Activated CD4-positive, alpha-beta T cell treated with anti-CD3 and anti-CD28 coated beads, Interleukin-2, Interleukin-6, amounts not matched to agents 100 ng/mL and 50 ng/mL, durations not matched to agents 16 hours and 8 hours (primary cell): ENCODE measurements around the gene KRTAP10-8.
"Not testable (repeated sequence)": the region's sequence is repeated elsewhere in the genome, so short reads cannot be mapped to it uniquely, and the experiment has no call there.

Experiments used
- DNase-seq: peaks from one replicate; pipeline ENCODE4 v3.0.0-alpha.2; 2020

Gene KRTAP10-8

DNA sequence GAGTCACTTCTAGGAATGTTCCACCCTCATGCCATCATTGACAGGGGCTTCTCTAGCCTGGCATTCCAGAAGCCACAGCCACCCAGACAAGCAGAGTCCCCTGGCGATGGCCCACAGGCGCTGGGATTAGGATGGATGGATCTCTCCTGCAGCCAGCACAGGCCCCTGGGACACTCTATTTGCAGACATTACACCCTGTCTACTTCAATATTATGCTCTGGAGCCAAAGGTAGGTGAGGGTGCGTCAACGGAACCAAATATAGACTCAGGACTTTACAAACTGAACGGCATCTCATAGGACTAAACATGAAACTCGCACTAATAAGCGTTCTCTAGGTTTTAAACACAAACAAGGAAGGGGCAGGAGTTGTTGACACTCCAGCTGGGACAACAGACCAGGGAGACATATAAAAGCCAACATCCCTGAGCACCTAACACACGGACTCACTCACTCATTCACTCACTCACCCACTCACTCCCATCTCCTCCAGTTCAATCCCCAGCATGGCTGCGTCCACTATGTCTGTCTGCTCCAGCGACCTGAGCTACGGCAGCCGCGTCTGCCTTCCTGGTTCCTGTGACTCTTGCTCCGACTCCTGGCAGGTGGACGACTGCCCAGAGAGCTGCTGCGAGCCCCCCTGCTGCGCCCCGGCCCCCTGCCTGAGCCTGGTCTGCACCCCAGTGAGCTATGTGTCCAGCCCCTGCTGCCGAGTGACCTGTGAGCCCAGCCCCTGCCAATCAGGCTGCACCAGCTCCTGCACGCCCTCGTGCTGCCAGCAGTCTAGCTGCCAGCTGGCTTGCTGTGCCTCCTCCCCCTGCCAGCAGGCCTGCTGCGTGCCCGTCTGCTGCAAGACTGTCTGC is 11.5 kb upstream of the KRTAP10-8 start, which contains the start of gene KRTAP10-7:
KRTAP10-7 (plus strand) TSS at position 480 of the 861 bp plus-strand sequence; CDS start at position 505, 25 bp downstream.
- DNase-seq: not testable (repeated sequence)

GRCh38 chr21:44601091-44601490 is 10.8 kb upstream of the KRTAP10-8 start:
- not testable (repeated sequence) for DNase-seq

DNA sequence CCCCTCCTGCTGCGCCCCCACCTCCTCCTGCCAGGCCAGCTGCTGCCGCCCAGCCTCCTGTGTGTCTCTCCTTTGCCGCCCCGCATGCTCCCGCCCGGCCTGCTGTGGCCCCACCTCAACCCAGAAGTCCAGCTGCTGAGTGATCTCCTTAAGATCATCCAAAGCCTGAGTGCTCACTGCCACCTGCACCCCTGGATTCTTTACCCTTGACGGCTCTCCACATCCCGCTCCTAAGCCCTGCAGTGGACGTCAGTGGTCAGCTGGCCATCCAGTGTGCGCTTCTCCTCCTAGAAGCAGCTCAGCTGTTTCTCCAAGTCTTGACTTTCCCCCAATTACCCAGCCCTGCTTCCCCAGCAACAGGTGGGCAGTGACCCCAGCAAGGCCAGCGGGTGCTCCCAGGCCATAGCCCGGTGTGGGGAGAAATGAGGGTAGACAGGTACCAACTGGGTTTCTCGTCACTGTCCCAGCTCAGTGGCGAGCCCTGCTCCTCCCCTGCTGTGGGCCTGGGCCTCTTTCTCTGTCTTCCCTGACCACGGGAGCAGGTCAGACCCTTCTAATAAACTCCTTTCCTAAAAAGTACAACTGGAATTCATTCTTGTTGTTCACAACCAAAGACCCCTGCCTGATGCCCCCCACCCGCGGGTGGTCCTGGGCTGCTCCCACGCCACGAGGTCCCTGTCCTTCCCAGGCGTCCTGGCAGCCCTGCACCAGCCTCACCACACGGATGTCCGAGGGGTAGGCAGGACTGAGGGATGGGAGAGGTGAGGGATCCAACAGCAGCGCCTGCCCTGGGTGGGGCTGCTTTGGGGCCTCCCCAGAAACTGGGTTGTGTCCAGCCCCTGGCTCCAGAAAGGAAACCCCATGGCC is 10.1 kb upstream of the KRTAP10-8 start:
- DNase-seq: no peak

DNA sequence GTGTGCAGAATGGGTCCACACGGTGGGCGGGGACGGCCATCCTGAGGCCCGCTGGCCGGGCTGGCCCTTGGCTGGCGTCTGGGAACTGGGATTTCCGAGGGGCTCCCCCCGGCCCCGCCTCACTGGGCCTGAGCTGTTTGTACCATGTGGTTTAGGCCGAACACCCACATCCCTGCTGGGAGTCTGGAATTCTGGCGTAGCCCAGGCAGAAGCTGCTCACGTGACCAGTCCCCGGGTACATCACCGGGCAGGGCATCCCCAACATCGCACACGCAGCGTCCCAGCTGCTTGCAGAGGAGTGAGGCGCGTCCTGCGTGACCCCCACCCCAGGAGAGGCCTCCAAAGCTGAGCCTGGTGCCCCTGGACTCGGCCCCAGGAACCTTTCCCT is 9.4 kb upstream of the KRTAP10-8 start:
- DNase-seq: no peak

DNA sequence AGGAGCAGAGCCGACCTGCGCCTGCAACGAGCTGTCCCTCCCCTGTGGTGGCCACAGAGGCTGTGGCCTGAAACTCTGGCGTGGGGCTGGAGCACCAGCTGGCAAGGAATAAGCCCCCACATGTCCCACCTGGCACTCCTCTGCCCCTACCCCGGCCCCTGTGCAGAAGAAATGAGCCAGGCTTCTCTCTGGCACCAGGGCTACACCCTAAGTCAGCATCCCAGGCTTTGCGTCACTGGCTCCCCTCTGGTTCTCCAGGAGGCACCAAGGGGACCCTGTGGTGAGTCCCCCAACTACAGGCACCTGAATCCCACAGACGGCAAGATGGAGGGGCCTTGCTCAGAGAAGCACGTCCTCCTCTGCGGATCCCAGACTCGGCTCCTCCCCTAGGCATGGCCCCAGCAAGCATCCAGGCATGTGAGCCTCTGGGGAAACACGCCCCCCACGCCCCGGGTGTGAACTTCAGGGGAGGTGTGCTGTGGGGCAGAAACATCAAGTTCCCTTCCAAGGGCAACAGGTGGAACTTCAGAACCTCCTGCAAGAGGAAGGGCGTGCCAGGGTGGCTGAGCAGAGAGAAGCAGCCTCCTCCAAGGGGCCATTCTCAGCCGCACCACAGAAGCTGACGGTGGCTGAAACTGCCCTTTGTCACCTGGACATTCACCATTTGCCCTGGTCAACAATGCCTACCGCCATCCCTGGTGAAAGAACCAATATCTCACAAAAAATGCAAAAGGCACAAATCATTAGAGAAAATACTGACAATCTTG is 8.6 kb upstream of the KRTAP10-8 start:
- no peak for DNase-seq

DNA sequence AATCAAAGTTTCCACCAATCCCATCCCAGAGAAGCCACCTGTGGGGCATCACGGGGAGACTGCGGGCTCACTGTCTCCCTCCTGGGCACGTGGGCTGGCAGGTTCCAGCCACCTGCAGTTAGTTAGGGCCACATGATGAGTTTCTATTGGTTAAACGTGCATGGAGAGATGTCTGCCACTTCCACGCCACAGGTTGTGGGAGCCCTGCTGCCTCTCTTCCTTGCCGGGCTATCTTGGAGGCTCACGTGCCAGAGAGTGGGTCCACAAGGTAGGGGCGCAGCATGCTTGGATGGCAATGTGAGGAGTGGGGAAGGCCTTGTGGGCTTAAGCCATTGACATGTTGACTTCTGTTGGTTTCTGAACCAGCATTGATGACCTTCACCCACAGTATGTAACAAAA is 8.0 kb upstream of the KRTAP10-8 start:
- no peak for DNase-seq

DNA sequence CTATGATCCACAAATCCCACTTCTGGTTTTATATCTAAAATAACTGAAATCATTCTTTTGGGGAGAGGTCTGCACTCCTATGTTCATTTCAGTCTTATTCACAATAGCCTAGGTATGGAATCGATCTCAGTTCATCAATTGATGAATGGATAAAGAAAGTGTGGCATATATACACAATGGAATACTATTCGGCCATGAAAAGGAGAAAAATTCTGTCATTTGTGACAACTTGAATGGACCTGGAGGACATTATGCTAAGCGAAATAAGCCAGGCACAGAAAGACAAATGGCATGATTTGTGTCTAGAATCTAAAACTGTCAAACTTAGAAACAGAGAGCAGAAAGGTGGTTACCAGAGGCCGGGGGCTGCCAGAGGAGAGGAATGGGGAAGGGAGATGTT is 5.4 kb upstream of the KRTAP10-8 start:
- no peak for DNase-seq

DNA sequence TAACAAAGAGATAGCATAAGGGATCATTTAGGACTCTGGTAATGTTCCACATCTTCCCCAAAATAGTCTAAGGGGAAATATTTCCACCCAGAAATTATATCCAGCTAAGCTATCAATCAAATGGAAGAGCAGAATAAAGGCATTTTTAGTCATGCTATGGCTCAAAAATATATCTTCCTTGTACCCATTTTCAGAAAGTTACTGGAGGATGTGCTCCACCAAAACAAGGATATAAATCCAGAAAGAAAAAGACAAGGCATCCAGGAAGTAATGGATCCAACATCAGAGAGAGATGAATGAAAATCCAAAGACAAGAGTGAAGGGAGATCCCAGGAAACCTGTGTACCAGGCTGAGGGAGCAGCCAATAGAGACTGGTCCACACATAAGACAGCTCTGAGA is 2.7 kb upstream of the KRTAP10-8 start:
- no peak for DNase-seq

GRCh38 chr21:44610157-44610843 is 1.6 kb upstream of the KRTAP10-8 start:
- not testable (repeated sequence) for DNase-seq

- DNase-seq: no peak
Measured at GRCh38 chr21:44611551-44611950, 328 bp upstream of the KRTAP10-8 start.

DNA sequence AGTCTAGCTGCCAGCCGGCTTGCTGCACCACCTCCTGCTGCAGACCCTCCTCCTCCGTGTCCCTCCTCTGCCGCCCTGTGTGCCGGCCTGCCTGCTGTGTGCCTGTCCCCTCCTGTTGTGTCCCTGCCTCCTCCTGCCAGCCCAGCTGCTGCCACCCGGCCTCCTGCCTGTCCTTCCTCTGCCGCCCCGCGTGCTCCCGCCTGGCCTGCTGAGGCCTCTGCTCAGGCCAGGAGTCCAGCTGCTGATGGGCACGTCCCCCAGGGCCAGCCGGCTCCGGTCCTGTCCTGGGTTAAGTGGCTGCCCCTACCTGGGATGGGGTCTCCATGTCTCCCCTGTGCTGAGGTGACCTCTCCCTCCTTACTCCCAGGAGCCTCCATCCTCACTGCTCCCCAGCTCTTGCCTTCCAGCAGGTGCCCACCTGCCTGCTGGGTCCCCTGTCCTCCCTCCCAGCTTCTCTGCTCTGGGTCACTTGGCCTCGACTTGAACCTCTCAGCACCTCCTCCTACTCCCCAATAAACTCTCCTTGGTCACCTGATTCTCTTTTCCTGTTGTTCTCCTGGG is 870 bp downstream of the KRTAP10-8 start:
- no peak for DNase-seq

DNA sequence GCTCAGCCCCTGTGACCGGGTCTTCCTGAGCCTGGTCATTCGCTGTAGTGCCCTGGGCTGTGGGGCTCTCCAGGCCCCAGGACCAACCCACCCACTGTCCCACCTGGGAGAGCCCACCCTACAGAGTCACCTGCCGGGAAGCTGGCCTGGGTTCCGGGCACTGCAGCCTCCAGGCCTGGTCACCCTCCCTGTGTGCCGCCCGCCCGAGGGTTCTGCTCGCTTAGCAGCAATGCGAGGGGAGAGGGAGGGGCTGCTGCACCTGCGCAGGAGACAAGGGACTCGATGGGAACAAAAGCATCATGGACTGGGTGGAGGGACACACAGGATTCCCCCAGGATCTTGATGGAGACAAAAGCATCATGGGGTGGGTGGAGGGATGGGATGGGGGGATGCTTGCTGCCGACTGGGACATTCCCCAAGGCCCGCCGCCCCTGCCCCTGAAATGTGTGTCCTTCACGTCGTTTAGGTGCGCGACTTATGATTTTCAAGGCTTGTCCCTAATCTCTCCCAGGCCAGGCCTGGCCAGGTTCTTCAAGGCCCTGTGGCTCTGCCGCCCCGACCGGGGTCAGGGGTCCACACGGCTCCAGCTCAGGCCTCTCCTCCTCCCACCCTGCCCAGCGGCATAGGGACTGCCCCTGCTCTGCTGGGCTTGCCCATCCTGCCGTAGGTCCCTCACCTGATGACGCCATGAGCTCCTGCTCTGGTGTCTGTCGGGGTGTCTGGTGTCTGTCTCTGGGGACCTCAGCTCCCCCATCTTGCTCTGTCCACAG is 1.7 kb downstream of the KRTAP10-8 start:
- DNase-seq: no peak

- no peak for DNase-seq
Measured at GRCh38 chr21:44614161-44614631, 2.3 kb downstream of the KRTAP10-8 start.

DNA sequence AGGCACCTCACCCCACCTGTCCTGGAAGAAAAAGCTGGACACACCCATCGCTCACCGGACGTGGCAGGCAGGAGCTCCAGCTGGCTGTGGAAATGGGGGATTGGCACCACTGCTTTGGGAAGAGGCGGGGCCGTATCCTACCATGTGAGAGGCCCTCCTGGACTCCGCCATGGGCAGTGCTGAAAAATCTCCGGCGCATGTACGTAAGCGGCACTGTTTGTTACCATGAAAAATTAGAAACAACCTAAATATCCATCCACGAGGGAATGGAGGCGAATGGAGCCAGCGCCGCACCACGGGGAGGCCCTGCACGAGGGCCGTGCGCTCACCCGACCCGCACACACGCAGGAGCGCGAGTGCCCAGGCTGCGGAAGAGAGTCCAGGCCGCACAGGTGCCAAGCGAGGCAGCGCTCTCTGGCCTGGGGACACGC is 3.1 kb downstream of the KRTAP10-8 start:
- no peak for DNase-seq

DNA sequence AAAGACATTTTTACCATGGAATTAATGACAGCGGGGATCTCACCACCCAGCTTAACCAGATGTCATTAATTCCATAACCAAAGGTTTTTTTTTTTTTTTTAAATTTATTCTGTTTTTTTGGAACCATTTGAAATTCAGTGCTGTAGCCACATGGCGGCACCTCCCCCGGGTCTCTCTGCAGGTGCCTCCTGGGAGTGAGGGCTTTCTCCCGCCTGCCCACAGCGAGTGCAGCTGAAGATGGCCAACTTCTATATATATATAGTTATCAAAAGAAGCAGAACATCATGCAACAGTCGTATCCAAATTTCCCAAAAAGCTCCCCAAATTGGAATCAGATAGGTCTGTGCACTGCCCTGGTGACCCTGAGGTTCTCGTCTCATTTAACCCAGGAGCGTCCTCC is 3.6 kb downstream of the KRTAP10-8 start:
- no peak for DNase-seq

DNA sequence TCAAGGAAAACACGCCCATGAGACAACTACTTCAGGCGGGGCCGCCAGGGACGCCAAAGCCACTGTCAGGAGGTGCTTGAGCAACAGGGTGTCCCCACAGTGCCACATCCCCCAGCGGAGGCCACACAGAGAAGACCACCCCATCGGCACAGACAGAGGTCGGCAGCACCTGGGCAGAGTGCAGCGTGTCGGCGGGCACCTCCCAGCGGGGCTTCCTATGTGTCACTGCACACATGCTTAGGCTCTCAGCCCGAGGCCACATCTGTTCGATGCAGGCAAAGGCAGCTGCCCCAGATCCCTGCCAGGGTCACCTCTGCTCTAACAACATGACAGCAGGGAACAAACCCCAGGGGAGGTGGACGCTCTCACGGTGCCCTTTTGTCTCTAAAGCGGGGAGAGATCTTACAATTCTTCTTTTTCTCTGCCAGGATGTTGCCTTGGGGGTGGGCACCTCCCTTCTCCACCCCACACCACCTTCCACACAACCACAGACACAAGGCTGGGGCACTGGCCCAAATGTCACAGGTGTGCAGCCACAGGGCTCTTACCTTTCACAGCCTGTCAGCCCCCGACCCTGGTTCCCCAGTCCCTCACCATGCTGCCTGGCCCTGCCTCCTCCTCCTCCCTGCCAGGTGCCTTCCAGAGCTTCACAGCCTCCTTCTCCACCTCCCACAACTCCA is 4.2 kb downstream of the KRTAP10-8 start:
- no peak for DNase-seq

DNA sequence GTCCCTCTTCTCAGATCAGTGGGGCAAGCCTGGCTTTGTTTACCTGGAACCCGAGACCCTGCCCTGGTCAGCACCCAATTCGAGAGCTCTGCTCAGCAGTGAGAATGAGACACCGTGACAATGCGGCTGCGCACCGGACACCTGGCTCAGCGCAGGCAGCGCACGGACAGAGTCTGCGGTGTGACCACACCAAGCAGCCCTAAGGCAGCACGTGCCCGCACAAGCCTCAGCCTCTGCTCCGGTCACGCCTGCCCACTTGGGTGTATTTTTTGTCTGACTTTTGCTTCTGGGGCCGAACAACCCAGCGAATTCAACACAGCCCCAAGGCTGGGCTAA is 4.7 kb downstream of the KRTAP10-8 start:
- DNase-seq: no peak

DNA sequence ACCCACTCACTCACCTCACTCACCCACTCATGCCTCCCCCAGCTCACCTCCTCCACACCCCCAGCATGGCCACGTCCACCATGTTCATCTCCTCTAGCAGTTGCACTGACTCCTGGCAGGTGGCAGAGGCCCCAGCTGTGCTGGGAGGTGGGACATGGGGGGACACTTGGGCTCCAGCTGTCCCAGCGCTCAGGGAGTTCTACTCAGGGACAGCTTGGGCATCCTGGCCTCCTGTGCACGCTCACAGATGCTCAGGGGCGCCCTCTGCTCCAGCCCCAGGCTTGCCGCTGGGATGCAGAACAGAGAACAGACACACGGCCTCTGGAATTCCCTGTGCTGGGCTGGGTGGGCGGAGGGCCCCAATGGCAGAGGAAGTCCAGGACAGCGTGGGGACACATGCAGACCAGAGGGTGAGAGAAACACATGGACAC is 5.2 kb downstream of the KRTAP10-8 start:
- no peak for DNase-seq

GRCh38 chr21:44618504-44618903 is 6.6 kb downstream of the KRTAP10-8 start:
- peak; percentile 4 for DNase-seq

DNA sequence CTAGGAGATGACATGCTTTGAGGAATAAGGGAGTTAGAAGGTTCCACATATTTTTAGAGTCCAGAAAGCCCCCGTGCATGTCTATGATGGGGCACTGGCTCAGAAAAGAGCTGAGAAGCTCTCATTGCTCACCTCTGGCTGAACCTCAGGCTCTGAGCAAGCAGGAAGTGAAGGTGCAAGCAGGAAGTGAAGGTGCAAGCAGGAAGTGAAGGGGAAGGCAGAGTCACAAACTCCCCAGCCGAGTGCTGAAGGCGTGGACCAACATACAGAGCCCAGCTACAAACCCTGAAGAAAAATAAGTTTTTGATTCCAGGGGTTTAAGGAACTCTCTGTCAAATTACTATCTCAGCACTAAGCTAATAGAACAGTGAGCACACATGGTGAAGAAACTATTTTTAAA is 7.0 kb downstream of the KRTAP10-8 start:
- DNase-seq: peak; percentile 50

GRCh38 chr21:44619886-44620285 is 8.0 kb downstream of the KRTAP10-8 start:
- DNase-seq: no peak
